WTC11 (cell line): ENCODE results near the gene SCO1.

Source experiments
- ATF3 ChIP-seq: sonication (generic); formaldehyde crosslinking; conservative IDR thresholded peaks from 2 replicates; pipeline ENCODE4 v1.8.1; 2022; ENCODE audit warnings: mild to moderate bottlenecking, missing genetic modification reagents
- MAX ChIP-seq: sonication (generic); formaldehyde crosslinking; IDR thresholded peaks from 2 replicates; pipeline ENCODE4 v1.8.0; 2022; ENCODE audit warnings: mild to moderate bottlenecking, missing genetic modification reagents
- RORB ChIP-seq: fragments of 250-450 bp; sonication (Bioruptor Pico); IDR thresholded peaks from 2 replicates; pipeline ENCODE4 v1.9.0; 2021; ENCODE audit warnings: mild to moderate bottlenecking
- SOX15 ChIP-seq: fragments of 250-450 bp; sonication (Bioruptor Pico); IDR thresholded peaks from 2 replicates; pipeline ENCODE4 v1.9.0; 2021; ENCODE audit warnings: mild to moderate bottlenecking
- ZNF232 ChIP-seq: sonication (generic); formaldehyde crosslinking; IDR thresholded peaks from 2 replicates; pipeline ENCODE4 v1.8.0; 2022; ENCODE audit warnings: mild to moderate bottlenecking, missing genetic modification reagents
- TF ChIP-seq, protein P1 (sequence below): sonication (generic); formaldehyde crosslinking; IDR thresholded peaks from 2 replicates; pipeline ENCODE4 v1.8.1; 2023; ENCODE audit warnings: mild to moderate bottlenecking, moderate library complexity, missing genetic modification reagents

- TF ChIP-seq, protein P1, sequence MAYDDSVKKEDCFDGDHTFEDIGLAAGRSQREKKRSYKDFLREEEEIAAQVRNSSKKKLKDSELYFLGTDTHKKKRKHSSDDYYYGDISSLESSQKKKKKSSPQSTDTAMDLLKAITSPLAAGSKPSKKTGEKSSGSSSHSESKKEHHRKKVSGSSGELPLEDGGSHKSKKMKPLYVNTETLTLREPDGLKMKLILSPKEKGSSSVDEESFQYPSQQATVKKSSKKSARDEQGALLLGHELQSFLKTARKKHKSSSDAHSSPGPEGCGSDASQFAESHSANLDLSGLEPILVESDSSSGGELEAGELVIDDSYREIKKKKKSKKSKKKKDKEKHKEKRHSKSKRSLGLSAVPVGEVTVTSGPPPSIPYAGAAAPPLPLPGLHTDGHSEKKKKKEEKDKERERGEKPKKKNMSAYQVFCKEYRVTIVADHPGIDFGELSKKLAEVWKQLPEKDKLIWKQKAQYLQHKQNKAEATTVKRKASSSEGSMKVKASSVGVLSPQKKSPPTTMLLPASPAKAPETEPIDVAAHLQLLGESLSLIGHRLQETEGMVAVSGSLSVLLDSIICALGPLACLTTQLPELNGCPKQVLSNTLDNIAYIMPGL (CRISPR knock-in tag): no peak
- TF ChIP-seq RORB (CRISPR knock-in tag) (no peak), ZNF232 (CRISPR knock-in tag) (no peak), SOX15 (CRISPR knock-in tag) (no peak), MAX (no peak), ATF3 (CRISPR knock-in tag) (no peak)
Measured at GRCh38 chr17:10633738-10634379, 63.5 kb downstream of the SCO1 start.
